Thymus (tissue), 11 donors: ENCODE data around the gene TFR2. TPM values are rescaled to one million over a fixed set of nuclear protein-coding genes. Genes with fewer than 3 reads are reported as not detected.

Experiments used
- DNase-seq, 9 donors: peaks; one replicate each; pipeline ENCODE4 v3.0.0-alpha.2; 2013; ENCODE audit warnings: low spot score in 9 of 9, low read depth in 6 of 9, missing footprints in 1 of 9
- H3K27ac ChIP-seq, 2 donors: one replicate each; pipeline ENCODE4 v1.5.1; 2013; ENCODE audit warnings: control low read depth in 1 of 2, low read depth in 1 of 2, low read length in 1 of 2, mild to moderate bottlenecking in 1 of 2, moderate library complexity in 1 of 2
- H3K27me3 ChIP-seq, 2 donors: one replicate each; pipeline ENCODE4 v1.5.1; 2013; ENCODE audit warnings: low read length in 1 of 2; ENCODE audit not compliant: control insufficient read depth in 2 of 2, insufficient read depth in 1 of 2
- H3K36me3 ChIP-seq, 2 donors: one replicate each; pipeline ENCODE4 v1.5.1; 2013; ENCODE audit warnings: low read length in 1 of 2, mild to moderate bottlenecking in 1 of 2, moderate library complexity in 1 of 2; ENCODE audit not compliant: control insufficient read depth in 2 of 2, insufficient read depth in 2 of 2
- H3K4me1 ChIP-seq, 2 donors: one replicate each; pipeline ENCODE4 v1.5.1; 2013; ENCODE audit warnings: low read length in 2 of 2; ENCODE audit not compliant: control insufficient read depth in 2 of 2, insufficient read depth in 2 of 2
- H3K4me3 ChIP-seq, 2 donors: one replicate each; pipeline ENCODE4 v1.5.1; 2013; ENCODE audit warnings: low read length in 2 of 2, control low read depth in 1 of 2, mild to moderate bottlenecking in 1 of 2
- H3K9me3 ChIP-seq, 2 donors: one replicate each; pipeline ENCODE4 v1.5.1; 2013; ENCODE audit warnings: low read length in 1 of 2, mild to moderate bottlenecking in 1 of 2; ENCODE audit not compliant: control insufficient read depth in 2 of 2, insufficient read depth in 1 of 2
- WGBS: extraction: QIAGEN DNeasy Blood & Tissue Kit; methylation state at CpG from one replicate; pipeline ENCODE4 v1.1.7; 2013; 5-methylcytosine and 5-hydroxymethylcytosine counted together
- polyA plus RNA-seq: library from polyadenylated mRNA; stranded (reverse); fragments of 200-250 nt; gene quantifications from one replicate; pipeline ENCODE4 v1.2.3, GENCODE V29; 2013
- total RNA-seq: library from RNA; stranded (reverse); fragments of 120-200 nt; gene quantifications from one replicate; pipeline ENCODE4 v1.2.4, GENCODE V29; 2013
- donor health status: healthy.

Gene TFR2
- total and polyA plus RNA-seq, 2 donors = 0.80 to 1.0 TPM

DNA sequence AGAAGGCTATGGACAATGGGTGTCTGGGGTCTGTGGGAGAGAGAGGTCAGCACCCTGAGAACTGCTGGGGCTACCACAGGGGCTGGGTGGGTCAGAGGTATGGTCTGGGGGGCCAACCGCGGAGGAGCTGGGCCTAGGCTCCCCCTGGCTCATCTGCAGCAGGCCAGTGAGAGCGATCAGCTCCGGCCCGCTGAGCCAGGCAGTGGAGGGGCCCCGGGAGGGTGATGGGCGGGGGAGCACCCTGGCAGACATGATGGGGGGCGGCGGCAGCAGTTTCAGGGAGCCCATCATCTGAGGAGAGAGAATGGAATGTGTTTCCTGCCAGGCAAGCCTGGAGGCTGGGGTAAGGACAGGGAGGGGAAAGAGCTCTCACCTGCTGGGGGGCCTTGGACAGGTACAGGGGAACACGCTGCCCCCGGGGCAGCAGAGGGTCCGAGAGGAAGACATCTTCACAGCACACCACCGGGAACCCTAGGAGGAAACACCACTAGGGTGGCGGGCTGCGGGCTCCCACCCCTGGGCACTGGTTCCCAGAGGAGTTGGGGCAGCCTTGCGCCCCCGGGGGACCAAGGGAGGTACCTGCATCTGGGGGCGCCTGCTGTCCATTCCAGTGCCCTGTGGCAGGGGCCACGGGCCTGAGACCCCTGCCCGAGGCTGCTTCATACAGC, 68.9 kb downstream of the TFR2 start:
- H3K27ac ChIP-seq = peak overlapping the region in 1 of 2 donors; percentile 51
- peaks cover 0 to 21% of the 10 kb centered on the region in 2 donors for H3K27me3 ChIP-seq
- peaks cover 0 to 10% of the 10 kb centered on the region in 2 donors for H3K9me3 ChIP-seq
- no peak for DNase-seq
- peaks cover 50 to 52% of the 10 kb centered on the region in 2 donors for H3K36me3 ChIP-seq
- WGBS = 96% methylated on average over 20 of the region's 20 CpGs
- H3K4me3 ChIP-seq = no peak overlapping the region
- peaks cover 10 to 50% of the 10 kb centered on the region in 2 donors for H3K4me1 ChIP-seq

DNA sequence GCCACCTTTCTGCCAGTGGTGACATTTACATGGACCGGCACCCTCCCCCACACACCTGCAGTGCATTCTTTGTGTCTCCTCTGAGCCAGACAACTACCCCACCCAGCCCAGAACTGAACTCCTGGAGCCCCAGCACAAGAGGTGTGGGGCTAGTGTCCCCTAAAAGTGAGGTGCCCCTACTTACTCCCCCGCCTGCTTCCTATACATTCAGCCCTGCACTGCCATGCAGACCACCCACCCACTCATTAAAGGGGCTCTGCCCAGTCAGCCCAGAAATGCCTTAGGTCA, 69.6 kb downstream of the TFR2 start:
- DNase-seq = no peak
- H3K4me1 ChIP-seq = peaks cover 10 to 50% of the 10 kb centered on the region in 2 donors
- 94% methylated on average over 2 of the region's 2 CpGs for WGBS
- H3K4me3 ChIP-seq = no peak overlapping the region
- H3K27me3 ChIP-seq = peaks cover 0 to 21% of the 10 kb centered on the region in 2 donors
- H3K9me3 ChIP-seq = peaks cover 0 to 10% of the 10 kb centered on the region in 2 donors
- peak overlapping the region in 1 of 2 donors; percentile 51 for H3K27ac ChIP-seq
- peaks cover 44 to 45% of the 10 kb centered on the region in 2 donors for H3K36me3 ChIP-seq

DNA sequence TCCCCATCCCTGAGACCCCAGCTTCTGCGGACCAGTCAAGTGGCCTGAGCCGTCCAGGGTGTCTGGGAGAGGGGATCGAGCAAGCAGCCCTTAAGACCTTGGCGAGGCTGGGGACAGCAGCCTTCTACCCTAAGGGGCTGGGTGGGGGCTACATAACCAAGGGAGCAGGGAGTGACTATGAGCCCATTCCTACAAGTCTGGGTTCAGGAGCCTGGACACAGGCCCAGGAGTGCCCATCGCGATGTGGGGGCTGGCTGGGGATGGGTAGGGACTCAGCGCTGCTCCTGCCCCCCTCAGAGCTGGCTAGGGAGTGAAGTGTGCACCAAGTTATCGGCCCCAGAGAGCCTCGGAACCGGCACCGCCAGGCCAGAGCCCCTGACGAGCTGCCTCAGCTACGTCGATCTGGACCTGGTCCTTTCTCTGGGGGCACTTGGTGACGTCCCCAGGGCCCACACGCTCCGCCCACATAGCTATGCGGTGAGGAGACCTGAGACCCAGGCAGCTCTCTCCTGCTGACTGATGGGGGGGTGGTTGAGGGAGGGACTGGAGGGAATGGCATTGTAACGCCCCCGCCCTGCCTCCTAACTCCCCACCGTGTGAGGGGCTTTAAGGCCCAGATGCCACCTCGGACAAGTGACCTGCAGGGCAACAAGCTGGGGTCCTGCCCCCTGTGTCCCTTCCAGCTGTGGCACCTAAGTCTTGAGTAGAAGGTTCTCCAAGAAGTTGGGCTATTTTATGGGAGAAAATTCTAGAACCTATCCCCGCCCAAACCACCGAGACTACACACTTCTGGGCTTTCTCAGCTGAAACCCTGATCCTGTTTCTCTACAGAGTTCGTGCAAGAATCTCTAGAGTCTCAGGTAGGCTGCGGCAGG, 70.2 kb downstream of the TFR2 start:
- 96% methylated on average over 26 of the region's 26 CpGs for WGBS
- Histone ChIP-seq H3K36me3 (peaks cover 38 to 40% of the 10 kb centered on the region in 2 donors), H3K9me3 (peaks cover 0 to 10% of the 10 kb centered on the region in 2 donors), H3K27ac (peak overlapping the region; percentile 51 to 56), H3K27me3 (peaks cover 0 to 21% of the 10 kb centered on the region in 2 donors), H3K4me3 (no peak overlapping the region), H3K4me1 (peaks cover 10 to 50% of the 10 kb centered on the region in 2 donors)
- no peak for DNase-seq

Other genes with a start within 250 kb of the TFR2 start
- gene ZCWPW1, start 212.8 kb downstream of the TFR2 start, total RNA-seq = 4.8 TPM
- 33.9 TPM for gene ZCWPW1, start 212.8 kb downstream of the TFR2 start, polyA plus RNA-seq
- 32.0 TPM for gene MEPCE, start 211.7 kb downstream of the TFR2 start, total RNA-seq
- gene MEPCE, start 211.7 kb downstream of the TFR2 start, polyA plus RNA-seq = 37.4 TPM
- 91.1 TPM for gene PPP1R35, start 205.1 kb downstream of the TFR2 start, total RNA-seq
- 107 TPM for gene PPP1R35, start 205.1 kb downstream of the TFR2 start, polyA plus RNA-seq
- gene SPACDR, start 177.3 kb downstream of the TFR2 start, total RNA-seq = 0.76 TPM
- gene SPACDR, start 177.3 kb downstream of the TFR2 start, polyA plus RNA-seq = 2.4 TPM
- 37.4 TPM for gene TSC22D4, start 162.3 kb downstream of the TFR2 start, total RNA-seq
- gene TSC22D4, start 162.3 kb downstream of the TFR2 start, polyA plus RNA-seq = 67.7 TPM
- gene NYAP1, start 157.6 kb downstream of the TFR2 start, total RNA-seq = 0.24 TPM
- 0.66 TPM for gene NYAP1, start 157.6 kb downstream of the TFR2 start, polyA plus RNA-seq
- 7.4 TPM for gene AGFG2, start 102.3 kb downstream of the TFR2 start, total RNA-seq
- 15.4 TPM for gene AGFG2, start 102.3 kb downstream of the TFR2 start, polyA plus RNA-seq
- 7.7 TPM for gene SAP25, start 67.7 kb downstream of the TFR2 start, total RNA-seq
- gene SAP25, start 67.7 kb downstream of the TFR2 start, polyA plus RNA-seq = 183 TPM
- gene LRCH4, start 55.4 kb downstream of the TFR2 start, total RNA-seq = 44.0 TPM
- 423 TPM for gene LRCH4, start 55.4 kb downstream of the TFR2 start, polyA plus RNA-seq
- gene FBXO24, start 55.2 kb downstream of the TFR2 start, total RNA-seq = 0.19 TPM
- 1.3 TPM for gene FBXO24, start 55.2 kb downstream of the TFR2 start, polyA plus RNA-seq
- gene PCOLCE, start 39.2 kb downstream of the TFR2 start, total RNA-seq = 8.2 TPM
- gene PCOLCE, start 39.2 kb downstream of the TFR2 start, polyA plus RNA-seq = 25.3 TPM
- 4.7 TPM for gene MOSPD3, start 29.0 kb downstream of the TFR2 start, total RNA-seq
- 21.6 TPM for gene MOSPD3, start 29.0 kb downstream of the TFR2 start, polyA plus RNA-seq
- gene ACTL6B, start 14.9 kb upstream of the TFR2 start, total RNA-seq = 0.05 TPM
- 0.18 TPM for gene ACTL6B, start 14.9 kb upstream of the TFR2 start, polyA plus RNA-seq
- gene GNB2, start 32.2 kb upstream of the TFR2 start, total RNA-seq = 45.8 TPM
- gene GNB2, start 32.2 kb upstream of the TFR2 start, polyA plus RNA-seq = 130 TPM
- 13.8 TPM for gene GIGYF1, start 52.7 kb upstream of the TFR2 start, total RNA-seq
- gene GIGYF1, start 52.7 kb upstream of the TFR2 start, polyA plus RNA-seq = 60.1 TPM
- 35.4 TPM for gene POP7, start 64.6 kb upstream of the TFR2 start, total RNA-seq
- gene POP7, start 64.6 kb upstream of the TFR2 start, polyA plus RNA-seq = 31.2 TPM
- 0.09 TPM for gene EPO, start 78.9 kb upstream of the TFR2 start, total RNA-seq
- 1.0 TPM for gene EPO, start 78.9 kb upstream of the TFR2 start, polyA plus RNA-seq
- gene ZAN, start 92.0 kb upstream of the TFR2 start, total RNA-seq = 0.19 TPM
- 0.02 TPM for gene ZAN, start 92.0 kb upstream of the TFR2 start, polyA plus RNA-seq
- 7.3 TPM for gene EPHB4, start 186.0 kb upstream of the TFR2 start, total RNA-seq
- gene EPHB4, start 186.0 kb upstream of the TFR2 start, polyA plus RNA-seq = 9.6 TPM
- gene SLC12A9, start 211.2 kb upstream of the TFR2 start, total RNA-seq = 7.5 TPM
- 48.0 TPM for gene SLC12A9, start 211.2 kb upstream of the TFR2 start, polyA plus RNA-seq
- 22.2 TPM for gene TRIP6, start 225.8 kb upstream of the TFR2 start, total RNA-seq
- gene TRIP6, start 225.8 kb upstream of the TFR2 start, polyA plus RNA-seq = 26.1 TPM
- gene SRRT, start 233.6 kb upstream of the TFR2 start, total RNA-seq = 74.2 TPM
- gene SRRT, start 233.6 kb upstream of the TFR2 start, polyA plus RNA-seq = 120 TPM
- gene UFSP1, start 248.2 kb upstream of the TFR2 start, total RNA-seq = 2.7 TPM
- 3.6 TPM for gene UFSP1, start 248.2 kb upstream of the TFR2 start, polyA plus RNA-seq